IMR-90 (cell line): ENCODE measurements around the gene OR2A2. TPM values are rescaled to one million over a fixed set of nuclear protein-coding genes. Genes with fewer than 3 reads are reported as not detected.

ENCODE experiments used
- ATAC-seq: fragments of 200-7000 bp; cut with Tn5 transposase; 2 replicates; pipeline ENCODE4 v1.9.1; 2020; ENCODE audit warnings: low read depth, mild to moderate bottlenecking, moderate library complexity
- Bru-seq: library from RNA; stranded (reverse); fragments of 400-500 nt; gene quantifications from one replicate; lab custom pipeline; 2021; lab: Mats Ljungman, UMichigan
- BruChase-seq, 2 experiments: library from RNA; stranded (reverse); fragments of 400-500 nt; gene quantifications; one replicate each; lab custom pipeline; 2021; lab: Mats Ljungman, UMichigan
- BruUV-seq: library from RNA; stranded (reverse); fragments of 400-500 nt; replicated peaks from 2 replicates; lab custom pipeline; 2021; lab: Mats Ljungman, UMichigan
- CTCF ChIA-PET: fragments of 300-600 bp; formaldehyde crosslinking; extraction: SDS; loops from one replicate; lab custom pipeline; 2021; ENCODE audit warnings: antibody characterized with exemption; lab: Yijun Ruan, JAX
- POLR2A ChIA-PET: fragments of 300-600 bp; sonication (Branson Sonifier 250); formaldehyde crosslinking; loops from one replicate; lab custom pipeline; 2022; ENCODE audit warnings: antibody characterized with exemption; ENCODE audit not compliant: unreplicated experiment; lab: Charles Lee
- DNase-seq: peaks from one replicate; pipeline ENCODE4 v3.0.0; 2013
- H2AFZ ChIP-seq: replicated peaks from 2 replicates; pipeline ENCODE3; 2013; ENCODE audit warnings: low read length, mild to moderate bottlenecking; ENCODE audit not compliant: poor library complexity
- H2AK5ac ChIP-seq: 2 replicates; pipeline ENCODE4 v1.6.1; 2013; ENCODE audit warnings: low read depth, low read length, inconsistent platforms
- H2AK9ac ChIP-seq: replicated peaks from 2 replicates; pipeline ENCODE3; 2013; ENCODE audit warnings: mild to moderate bottlenecking, low read depth, low read length, moderate library complexity; ENCODE audit not compliant: poor library complexity
- H2BK120ac ChIP-seq: 2 replicates; pipeline ENCODE4 v1.6.1; 2013; ENCODE audit warnings: low read depth, low read length, inconsistent platforms
- H2BK15ac ChIP-seq: 3 replicates; pipeline ENCODE4 v1.6.1; 2013; ENCODE audit warnings: low read depth, low read length, inconsistent platforms
- H2BK20ac ChIP-seq: 2 replicates; pipeline ENCODE4 v1.6.1; 2013; ENCODE audit warnings: low read depth, mild to moderate bottlenecking, inconsistent platforms, low read length, moderate library complexity
- H2BK5ac ChIP-seq: 2 replicates; pipeline ENCODE4 v1.6.1; 2013; ENCODE audit warnings: mild to moderate bottlenecking, low read depth, low read length, inconsistent platforms; ENCODE audit not compliant: poor library complexity, severe bottlenecking
- H3K14ac ChIP-seq: replicated peaks from 2 replicates; pipeline ENCODE4 v1.6.1; 2013; ENCODE audit warnings: low read depth, low read length, inconsistent platforms
- H3K18ac ChIP-seq: 2 replicates; pipeline ENCODE4 v1.6.1; 2013; ENCODE audit warnings: low read depth, low read length, control low read depth
- H3K23ac ChIP-seq: 2 replicates; pipeline ENCODE4 v1.6.1; 2013; ENCODE audit warnings: low read depth, low read length, inconsistent platforms
- H3K27ac ChIP-seq: 2 replicates; pipeline ENCODE4 v1.5.1; 2013; ENCODE audit warnings: mild to moderate bottlenecking, control low read depth, low read length; ENCODE audit not compliant: insufficient read depth
- H3K27me3 ChIP-seq: 2 replicates; pipeline ENCODE4 v1.6.1; 2013; ENCODE audit warnings: low read length; ENCODE audit not compliant: control insufficient read depth, insufficient read depth
- H3K36me3 ChIP-seq: 2 replicates; pipeline ENCODE4 v1.6.1; 2013; ENCODE audit warnings: low read length, mixed read lengths; ENCODE audit not compliant: control insufficient read depth, insufficient read depth
- H3K4ac ChIP-seq: 2 replicates; pipeline ENCODE4 v1.6.1; 2013; ENCODE audit warnings: low read depth, low read length, inconsistent platforms
- H3K4me1 ChIP-seq: 2 replicates; pipeline ENCODE4 v1.6.1; 2013; ENCODE audit warnings: low read length, mixed read lengths; ENCODE audit not compliant: control insufficient read depth, insufficient read depth
- H3K4me2 ChIP-seq: 2 replicates; pipeline ENCODE4 v1.6.1; 2013; ENCODE audit warnings: low read depth, mild to moderate bottlenecking, control low read depth, low read length, moderate library complexity
- H3K4me3 ChIP-seq: 2 replicates; pipeline ENCODE4 v1.5.1; 2013; ENCODE audit warnings: low read depth, mild to moderate bottlenecking, control low read depth, low read length, moderate library complexity; ENCODE audit not compliant: insufficient read depth
- H3K56ac ChIP-seq: 2 replicates; pipeline ENCODE4 v1.6.1; 2013; ENCODE audit warnings: low read length, inconsistent platforms; ENCODE audit not compliant: insufficient read depth; ENCODE audit errors: extremely low read depth
- H3K79me1 ChIP-seq, 2 experiments: 2 replicates each; pipeline ENCODE4 v1.6.1; 2013; ENCODE audit warnings: low read length in 2 of 2, inconsistent platforms in 1 of 2, low read depth in 1 of 2
- H3K9ac ChIP-seq: 2 replicates; pipeline ENCODE4 v1.6.1; 2013; ENCODE audit warnings: low read depth, low read length, control low read depth
- H3K9me1 ChIP-seq: 2 replicates; pipeline ENCODE4 v1.6.1; 2013; ENCODE audit warnings: low read length, inconsistent platforms; ENCODE audit not compliant: insufficient read depth
- H3K9me3 ChIP-seq: 2 replicates; pipeline ENCODE4 v1.6.1; 2013; ENCODE audit warnings: low read length; ENCODE audit not compliant: control insufficient read depth, insufficient read depth
- H4K20me1 ChIP-seq: 2 replicates; pipeline ENCODE4 v1.6.1; 2013; ENCODE audit warnings: low read length, inconsistent platforms; ENCODE audit not compliant: insufficient read depth
- H4K5ac ChIP-seq: 2 replicates; pipeline ENCODE4 v1.6.1; 2013; ENCODE audit warnings: mild to moderate bottlenecking, low read depth, low read length, control low read depth
- H4K8ac ChIP-seq, 2 experiments: 2 replicates each; pipeline ENCODE4 v1.6.1; 2013; ENCODE audit warnings: low read depth in 2 of 2, low read length in 2 of 2, control low read depth in 1 of 2, inconsistent platforms in 1 of 2
- H4K91ac ChIP-seq: 2 replicates; pipeline ENCODE4 v1.6.1; 2013; ENCODE audit warnings: low read depth, low read length, inconsistent platforms; ENCODE audit not compliant: insufficient read depth
- CEBPB ChIP-seq: IDR thresholded peaks from 2 replicates; pipeline ENCODE4 v1.6.1; 2012; ENCODE audit warnings: low read depth, low read length, improper control_type of control experiment
- CTCF ChIP-seq: conservative IDR thresholded peaks from 2 replicates; pipeline ENCODE4 v1.5.1; 2012; ENCODE audit warnings: mild to moderate bottlenecking, low read depth, low read length, improper control_type of control experiment
- MAZ ChIP-seq: IDR thresholded peaks from 2 replicates; pipeline ENCODE4 v1.6.1; 2012; ENCODE audit warnings: low read depth, mild to moderate bottlenecking, low read length, improper control_type of control experiment, moderate library complexity, borderline replicate concordance
- NFE2L2 ChIP-seq: fragments of 150-350 bp; IDR thresholded peaks from 2 replicates; pipeline ENCODE4 v1.6.1; 2016; ENCODE audit warnings: low read depth, mild to moderate bottlenecking, low read length
- RCOR1 ChIP-seq: IDR thresholded peaks from 2 replicates; pipeline ENCODE4 v1.6.1; 2012; ENCODE audit warnings: mild to moderate bottlenecking, low read length, improper control_type of control experiment; ENCODE audit not compliant: insufficient replicate concordance
- RFX5 ChIP-seq: IDR thresholded peaks from 2 replicates; pipeline ENCODE4 v1.8.0; 2012; ENCODE audit warnings: low read depth, mild to moderate bottlenecking, low read length, moderate library complexity
- SMC3 ChIP-seq: fragments of 150-350 bp; IDR thresholded peaks from 2 replicates; pipeline ENCODE4 v1.6.1; 2016; ENCODE audit warnings: low read depth, mild to moderate bottlenecking, antibody characterized with exemption, low read length, moderate library complexity
- WGBS, 2 experiments: methylation state at CpG; one replicate each; pipeline versions ENCODE4 v1.1.5 to v1.1.7; 2013; ENCODE audit warnings: missing lambda C conversion rate in 2 of 2; ENCODE audit not compliant: insufficient read length in 1 of 2; ENCODE audit errors: extremely low coverage in 2 of 2; 5-methylcytosine and 5-hydroxymethylcytosine counted together
- dilution Hi-C: fragments of 300-500 bp; cut with HindIII; formaldehyde crosslinking; loops from one replicate; pipeline ENCODE4 v1.14.3; 2018; ENCODE audit warnings: low sequenced_read_pairs; ENCODE audit not compliant: unreplicated experiment
- in situ Hi-C: fragments of 300-500 bp; cut with MboI; formaldehyde crosslinking; loops from 3 replicates; pipeline ENCODE4 v1.14.3; 2019; ENCODE audit warnings: low sequenced_read_pairs, inconsistent platforms, mixed read lengths
- intact Hi-C: fragments of 100-400 bp; cut with micrococcal nuclease; formaldehyde crosslinking; loops from 2 replicates; pipeline ENCODE4 v1.10.0; 2022
- long read RNA-seq: library from polyadenylated mRNA; unstranded; transcript quantifications from one replicate; pipeline ENCODE4 v2.0.0, GENCODE V29; 2021; ENCODE audit not compliant: unreplicated experiment
- polyA plus RNA-seq, 3 experiments: library from polyadenylated mRNA; depleted of rRNA; stranded (reverse); fragments of >200 nt; gene quantifications; 2 replicates each; pipeline ENCODE4 v1.2.3, GENCODE V29; 2012; ENCODE audit warnings: low replicate concordance in 1 of 3
- total RNA-seq: library from RNA; depleted of rRNA; stranded (reverse); fragments of >200 nt; gene quantifications from 2 replicates; pipeline ENCODE4 v1.2.3, GENCODE V29; 2012; rRNA removed
- TF ChIP-seq, protein P1 (sequence below): fragments of 150-350 bp; IDR thresholded peaks from 2 replicates; pipeline ENCODE4 v1.6.1; 2017; ENCODE audit warnings: mild to moderate bottlenecking, antibody characterized with exemption, low read length, low read depth

OR2A2 gene
- total RNA-seq (not detected in 2 replicates), polyA plus RNA-seq (2012; rRNA removed) (not detected in 2 replicates), Bru-seq, nascent RNA (not detected), BruChase-seq, experiment 1, labeled RNA remaining after a 6-hour chase (not detected), BruChase-seq, experiment 2, labeled RNA remaining after a 2-hour chase (not detected)
- polyA plus RNA-seq (2012; cell fraction: cytosol; rRNA removed): not detected in 2 replicates
- polyA plus RNA-seq (2012; cell fraction: nucleus; rRNA removed; ENCODE audit: low replicate concordance): not detected in 2 replicates
- long read RNA-seq: 0 reads

- H3K14ac ChIP-seq: no peak within 1 kb of the TSS
- no peaks in the 10 kb centered on the region for H3K4me1 ChIP-seq
- no peaks in the 10 kb centered on the region for H3K27me3 ChIP-seq
- no peak within 1 kb of the TSS for H4K5ac ChIP-seq
- no peak within 1 kb of the TSS for H3K56ac ChIP-seq
- H3K9me3 ChIP-seq: no peaks in the 10 kb centered on the region
- TF ChIP-seq MAZ (no peak), CEBPB (no peak), RCOR1 (no peak), RFX5 (no peak), CTCF (no peak), NFE2L2 (no peak), SMC3 (no peak)
- TF ChIP-seq, protein P1, sequence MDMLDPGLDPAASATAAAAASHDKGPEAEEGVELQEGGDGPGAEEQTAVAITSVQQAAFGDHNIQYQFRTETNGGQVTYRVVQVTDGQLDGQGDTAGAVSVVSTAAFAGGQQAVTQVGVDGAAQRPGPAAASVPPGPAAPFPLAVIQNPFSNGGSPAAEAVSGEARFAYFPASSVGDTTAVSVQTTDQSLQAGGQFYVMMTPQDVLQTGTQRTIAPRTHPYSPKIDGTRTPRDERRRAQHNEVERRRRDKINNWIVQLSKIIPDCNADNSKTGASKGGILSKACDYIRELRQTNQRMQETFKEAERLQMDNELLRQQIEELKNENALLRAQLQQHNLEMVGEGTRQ: no peak
- ChIA-PET POLR2A (no interaction called here), CTCF (no interaction called here)
- H3K18ac ChIP-seq: no peak within 1 kb of the TSS
- H2BK20ac ChIP-seq: no peak within 1 kb of the TSS
- H4K20me1 ChIP-seq: no peaks in the 10 kb centered on the region
- H2AK5ac ChIP-seq: no peak within 1 kb of the TSS
- no peak within 1 kb of the TSS for H3K27ac ChIP-seq
- H3K79me1 ChIP-seq: no peaks in the 10 kb centered on the region
- no CpG with 5 or more reads among the region's 2 CpGs for WGBS, 2 experiments
- no peak for DNase-seq
- no peak within 1 kb of the TSS for H2AFZ ChIP-seq
- dilution Hi-C loops (no loop called here), in situ Hi-C loops (no loop called here), intact Hi-C loops (no loop called here)
- H4K91ac ChIP-seq: no peak within 1 kb of the TSS
- H3K23ac ChIP-seq: no peak within 1 kb of the TSS
- H2BK5ac ChIP-seq: no peak within 1 kb of the TSS
- no peaks in the 10 kb centered on the region for H3K36me3 ChIP-seq
- H3K9ac ChIP-seq: no peak within 1 kb of the TSS
- H2BK15ac ChIP-seq: no peak within 1 kb of the TSS
- H2BK120ac ChIP-seq: no peak within 1 kb of the TSS
- BruUV-seq: no TSS peak
- no peak within 1 kb of the TSS for H2AK9ac ChIP-seq
- no peak within 1 kb of the TSS for H3K4me2 ChIP-seq
- no peak within 1 kb of the TSS for H3K4me3 ChIP-seq
- no peak for ATAC-seq
- no peaks in the 10 kb centered on the region for H3K9me1 ChIP-seq
- H4K8ac ChIP-seq: no peak within 1 kb of the TSS
- H3K4ac ChIP-seq: no peak within 1 kb of the TSS
Measured at GRCh38 chr7:144109283-144109682, at the start of gene OR2A2. Gene OR2A2, plus strand, starts transcription at chr7:144109583. Its CDS starts 0 bp downstream, at chr7:144109583.
